Measurements from ENCODE around the gene CRELD1.

DNA sequence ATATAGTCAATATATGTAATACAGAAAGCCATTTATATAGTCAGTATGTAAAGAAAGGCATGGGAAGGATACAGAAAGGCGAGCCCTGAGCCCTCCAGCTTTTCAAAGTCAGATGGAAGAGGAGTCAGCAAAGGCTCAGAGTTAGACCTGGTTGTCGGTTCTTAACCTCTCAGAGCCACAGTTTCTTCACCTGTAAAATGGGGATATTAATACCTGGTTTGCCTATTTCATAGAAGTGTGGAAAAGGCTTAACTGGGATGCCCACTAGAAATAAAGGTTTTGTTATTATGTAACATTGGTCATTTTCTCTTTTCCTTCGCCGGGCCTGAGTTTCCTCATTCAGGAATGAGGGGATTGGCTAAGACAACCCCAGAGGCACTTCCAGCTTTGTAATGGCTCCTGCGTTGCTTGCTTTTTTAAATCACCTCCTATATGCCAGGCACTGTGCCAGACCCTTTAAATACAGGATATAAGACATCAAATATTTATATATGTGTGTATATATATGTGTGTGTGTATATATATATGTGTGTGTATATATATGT, 2.4 kb downstream of the CRELD1 start:
- TF ChIP-seq, protein P1, sequence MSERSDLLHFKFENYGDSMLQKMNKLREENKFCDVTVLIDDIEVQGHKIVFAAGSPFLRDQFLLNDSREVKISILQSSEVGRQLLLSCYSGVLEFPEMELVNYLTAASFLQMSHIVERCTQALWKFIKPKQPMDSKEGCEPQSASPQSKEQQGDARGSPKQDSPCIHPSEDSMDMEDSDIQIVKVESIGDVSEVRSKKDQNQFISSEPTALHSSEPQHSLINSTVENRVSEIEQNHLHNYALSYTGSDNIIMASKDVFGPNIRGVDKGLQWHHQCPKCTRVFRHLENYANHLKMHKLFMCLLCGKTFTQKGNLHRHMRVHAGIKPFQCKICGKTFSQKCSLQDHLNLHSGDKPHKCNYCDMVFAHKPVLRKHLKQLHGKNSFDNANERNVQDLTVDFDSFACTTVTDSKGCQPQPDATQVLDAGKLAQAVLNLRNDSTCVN (CRISPR knock-in tag; IDR thresholded peaks at IDR 0.05; ENCODE audit: borderline replicate concordance), result no peak
- TF ChIP-seq ZNF530 (CRISPR knock-in tag; IDR thresholded peaks at IDR 0.05; ENCODE audit: low read depth) (no peak), ARHGAP35 (CRISPR knock-in tag; IDR thresholded peaks at IDR 0.05; ENCODE audit: borderline replicate concordance) (no peak), PLRG1 (conservative IDR thresholded peaks at IDR 0.05) (no peak), ZNF34 (CRISPR knock-in tag; IDR thresholded peaks at IDR 0.05; ENCODE audit: borderline replicate concordance) (no peak)
- TF ChIP-seq, protein P2, sequence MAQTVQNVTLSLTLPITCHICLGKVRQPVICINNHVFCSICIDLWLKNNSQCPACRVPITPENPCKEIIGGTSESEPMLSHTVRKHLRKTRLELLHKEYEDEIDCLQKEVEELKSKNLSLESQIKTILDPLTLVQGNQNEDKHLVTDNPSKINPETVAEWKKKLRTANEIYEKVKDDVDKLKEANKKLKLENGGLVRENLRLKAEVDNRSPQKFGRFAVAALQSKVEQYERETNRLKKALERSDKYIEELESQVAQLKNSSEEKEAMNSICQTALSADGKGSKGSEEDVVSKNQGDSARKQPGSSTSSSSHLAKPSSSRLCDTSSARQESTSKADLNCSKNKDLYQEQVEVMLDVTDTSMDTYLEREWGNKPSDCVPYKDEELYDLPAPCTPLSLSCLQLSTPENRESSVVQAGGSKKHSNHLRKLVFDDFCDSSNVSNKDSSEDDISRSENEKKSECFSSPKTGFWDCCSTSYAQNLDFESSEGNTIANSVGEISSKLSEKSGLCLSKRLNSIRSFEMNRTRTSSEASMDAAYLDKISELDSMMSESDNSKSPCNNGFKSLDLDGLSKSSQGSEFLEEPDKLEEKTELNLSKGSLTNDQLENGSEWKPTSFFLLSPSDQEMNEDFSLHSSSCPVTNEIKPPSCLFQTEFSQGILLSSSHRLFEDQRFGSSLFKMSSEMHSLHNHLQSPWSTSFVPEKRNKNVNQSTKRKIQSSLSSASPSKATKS (CRISPR knock-in tag; IDR thresholded peaks at IDR 0.05), result no peak
- TF ChIP-seq, protein P3, sequence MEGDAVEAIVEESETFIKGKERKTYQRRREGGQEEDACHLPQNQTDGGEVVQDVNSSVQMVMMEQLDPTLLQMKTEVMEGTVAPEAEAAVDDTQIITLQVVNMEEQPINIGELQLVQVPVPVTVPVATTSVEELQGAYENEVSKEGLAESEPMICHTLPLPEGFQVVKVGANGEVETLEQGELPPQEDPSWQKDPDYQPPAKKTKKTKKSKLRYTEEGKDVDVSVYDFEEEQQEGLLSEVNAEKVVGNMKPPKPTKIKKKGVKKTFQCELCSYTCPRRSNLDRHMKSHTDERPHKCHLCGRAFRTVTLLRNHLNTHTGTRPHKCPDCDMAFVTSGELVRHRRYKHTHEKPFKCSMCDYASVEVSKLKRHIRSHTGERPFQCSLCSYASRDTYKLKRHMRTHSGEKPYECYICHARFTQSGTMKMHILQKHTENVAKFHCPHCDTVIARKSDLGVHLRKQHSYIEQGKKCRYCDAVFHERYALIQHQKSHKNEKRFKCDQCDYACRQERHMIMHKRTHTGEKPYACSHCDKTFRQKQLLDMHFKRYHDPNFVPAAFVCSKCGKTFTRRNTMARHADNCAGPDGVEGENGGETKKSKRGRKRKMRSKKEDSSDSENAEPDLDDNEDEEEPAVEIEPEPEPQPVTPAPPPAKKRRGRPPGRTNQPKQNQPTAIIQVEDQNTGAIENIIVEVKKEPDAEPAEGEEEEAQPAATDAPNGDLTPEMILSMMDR (CRISPR knock-in tag; IDR thresholded peaks at IDR 0.05), result no peak
